ENCODE results near the gene HMGXB3.

The HMGXB3 gene

DNA sequence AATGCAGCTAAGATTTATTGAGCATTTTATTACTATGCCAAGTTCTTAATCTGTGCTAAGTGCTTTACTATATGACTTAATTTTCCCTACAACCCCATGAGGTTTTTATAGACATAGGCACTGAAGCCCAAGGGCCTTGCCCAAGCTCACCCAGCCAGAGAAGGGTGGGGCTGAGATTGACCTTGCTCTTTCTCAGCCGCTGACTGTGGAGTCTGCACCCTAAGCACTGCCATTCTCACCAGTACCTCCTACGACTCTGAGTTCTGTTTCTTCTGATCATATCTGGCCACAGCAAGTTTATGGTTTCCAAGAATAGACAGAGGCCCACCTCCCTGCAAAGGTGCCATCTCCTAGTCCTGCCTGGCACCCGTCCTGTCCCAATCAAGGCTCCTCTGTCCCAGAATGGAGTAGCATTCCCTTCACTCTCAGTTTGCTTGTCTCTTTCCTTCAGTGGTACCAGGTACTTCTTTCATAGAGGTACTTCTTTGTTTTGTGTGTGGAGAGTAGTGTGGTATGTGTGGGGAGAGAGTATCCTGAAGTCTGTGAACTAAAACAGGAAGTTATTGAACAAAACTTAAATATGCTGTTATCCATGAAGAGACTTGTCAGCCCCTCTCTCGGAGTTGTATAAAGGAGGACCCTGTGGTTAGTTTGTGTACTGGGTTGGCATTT is 43.3 kb downstream of the HMGXB3 start:
- H3K9me2 ChIP-seq (replicated peaks; ENCODE audit: insufficient read depth, low read length): no peaks in the 10 kb centered on the region
- peaks cover 29% of the 10 kb centered on the region for H3K36me3 ChIP-seq (ENCODE audit: low read length)
- no peak overlapping the region for H3K4me3 ChIP-seq (ENCODE audit: insufficient read depth, low read length, poor library complexity, severe bottlenecking)
- H3K27me3 ChIP-seq (ENCODE audit: low read length): no peaks in the 10 kb centered on the region
- H3K9me3 ChIP-seq (ENCODE audit: insufficient read depth, low read length): no peaks in the 10 kb centered on the region
- no peaks in the 10 kb centered on the region for H3K79me2 ChIP-seq (ENCODE audit: insufficient read depth, low read length)
- no peak overlapping the region for H3K9ac ChIP-seq (ENCODE audit: low read length)
- H4K20me1 ChIP-seq (ENCODE audit: low read depth, low read length): no peaks in the 10 kb centered on the region
- H3F3A ChIP-seq (ENCODE audit: insufficient read depth): no peaks in the 10 kb centered on the region
- H2AFZ ChIP-seq (ENCODE audit: low read depth, low read length, severe bottlenecking): no peak overlapping the region
- no peak overlapping the region for H3K4me2 ChIP-seq (ENCODE audit: low read depth, low read length, poor library complexity, severe bottlenecking)
- no peak for TF ChIP-seq EZH2phosphoT487 (conservative IDR thresholded peaks at IDR 0.05; ENCODE audit: low read length)
- TF ChIP-seq, protein P1, sequence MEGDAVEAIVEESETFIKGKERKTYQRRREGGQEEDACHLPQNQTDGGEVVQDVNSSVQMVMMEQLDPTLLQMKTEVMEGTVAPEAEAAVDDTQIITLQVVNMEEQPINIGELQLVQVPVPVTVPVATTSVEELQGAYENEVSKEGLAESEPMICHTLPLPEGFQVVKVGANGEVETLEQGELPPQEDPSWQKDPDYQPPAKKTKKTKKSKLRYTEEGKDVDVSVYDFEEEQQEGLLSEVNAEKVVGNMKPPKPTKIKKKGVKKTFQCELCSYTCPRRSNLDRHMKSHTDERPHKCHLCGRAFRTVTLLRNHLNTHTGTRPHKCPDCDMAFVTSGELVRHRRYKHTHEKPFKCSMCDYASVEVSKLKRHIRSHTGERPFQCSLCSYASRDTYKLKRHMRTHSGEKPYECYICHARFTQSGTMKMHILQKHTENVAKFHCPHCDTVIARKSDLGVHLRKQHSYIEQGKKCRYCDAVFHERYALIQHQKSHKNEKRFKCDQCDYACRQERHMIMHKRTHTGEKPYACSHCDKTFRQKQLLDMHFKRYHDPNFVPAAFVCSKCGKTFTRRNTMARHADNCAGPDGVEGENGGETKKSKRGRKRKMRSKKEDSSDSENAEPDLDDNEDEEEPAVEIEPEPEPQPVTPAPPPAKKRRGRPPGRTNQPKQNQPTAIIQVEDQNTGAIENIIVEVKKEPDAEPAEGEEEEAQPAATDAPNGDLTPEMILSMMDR (IDR thresholded peaks at IDR 0.05; ENCODE audit: insufficient read depth, low read length, poor library complexity, severe bottlenecking): no peak
- no peak overlapping the region for H3K27ac ChIP-seq (ENCODE audit: low read depth, low read length)

GRCh38 chr5:150044329-150044681 is 43.8 kb downstream of the HMGXB3 start:
- no peak for TF ChIP-seq EZH2phosphoT487 (conservative IDR thresholded peaks at IDR 0.05; ENCODE audit: low read length)
- TF ChIP-seq, protein P1 (IDR thresholded peaks at IDR 0.05; ENCODE audit: insufficient read depth, low read length, poor library complexity, severe bottlenecking): no peak
- no peaks in the 10 kb centered on the region for H3K79me2 ChIP-seq (ENCODE audit: insufficient read depth, low read length)
- no peak overlapping the region for H3K9ac ChIP-seq (ENCODE audit: low read length)
- no peak overlapping the region for H3K27ac ChIP-seq (ENCODE audit: low read depth, low read length)
- H3K4me2 ChIP-seq (ENCODE audit: low read depth, low read length, poor library complexity, severe bottlenecking): no peak overlapping the region
- no peaks in the 10 kb centered on the region for H3K27me3 ChIP-seq (ENCODE audit: low read length)
- H2AFZ ChIP-seq (ENCODE audit: low read depth, low read length, severe bottlenecking): no peak overlapping the region
- H3F3A ChIP-seq (ENCODE audit: insufficient read depth): no peaks in the 10 kb centered on the region
- H3K9me3 ChIP-seq (ENCODE audit: insufficient read depth, low read length): no peaks in the 10 kb centered on the region
- H3K4me3 ChIP-seq (ENCODE audit: insufficient read depth, low read length, poor library complexity, severe bottlenecking): no peak overlapping the region
- H4K20me1 ChIP-seq (ENCODE audit: low read depth, low read length): no peaks in the 10 kb centered on the region
- H3K9me2 ChIP-seq (replicated peaks; ENCODE audit: insufficient read depth, low read length): no peaks in the 10 kb centered on the region
- peaks cover 24% of the 10 kb centered on the region for H3K36me3 ChIP-seq (ENCODE audit: low read length)

DNA sequence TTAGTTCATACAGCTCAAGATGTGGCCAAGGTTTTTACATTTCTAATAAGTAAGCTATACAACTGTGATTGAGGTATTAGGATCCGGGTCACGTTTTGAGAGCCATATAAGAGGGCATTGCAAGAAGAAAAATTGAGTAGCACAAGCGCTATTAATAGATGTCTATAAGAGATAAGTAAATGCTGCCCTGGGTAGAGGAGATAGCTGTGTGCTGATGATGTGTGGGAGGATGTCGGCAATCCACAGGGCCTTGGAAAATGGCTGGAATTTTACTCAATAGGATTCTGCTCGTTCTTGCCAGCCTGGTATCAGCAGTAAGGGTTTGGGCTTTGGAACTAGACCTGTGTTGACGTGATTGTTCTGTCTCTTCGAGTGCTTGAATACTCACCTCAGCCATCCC is 44.2 kb downstream of the HMGXB3 start:
- Histone ChIP-seq H4K20me1 (ENCODE audit: low read depth, low read length) (no peaks in the 10 kb centered on the region), H3K4me2 (ENCODE audit: low read depth, low read length, poor library complexity, severe bottlenecking) (no peak overlapping the region), H3K27ac (ENCODE audit: low read depth, low read length) (no peak overlapping the region), H3K9ac (ENCODE audit: low read length) (no peak overlapping the region), H3K4me3 (ENCODE audit: insufficient read depth, low read length, poor library complexity, severe bottlenecking) (no peak overlapping the region), H3K27me3 (ENCODE audit: low read length) (no peaks in the 10 kb centered on the region), H3K79me2 (ENCODE audit: insufficient read depth, low read length) (no peaks in the 10 kb centered on the region), H3K36me3 (ENCODE audit: low read length) (peaks cover 20% of the 10 kb centered on the region), H2AFZ (ENCODE audit: low read depth, low read length, severe bottlenecking) (no peak overlapping the region), H3K9me3 (ENCODE audit: insufficient read depth, low read length) (no peaks in the 10 kb centered on the region), H3F3A (ENCODE audit: insufficient read depth) (no peaks in the 10 kb centered on the region), H3K9me2 (replicated peaks; ENCODE audit: insufficient read depth, low read length) (no peaks in the 10 kb centered on the region)
- TF ChIP-seq EZH2phosphoT487 (conservative IDR thresholded peaks at IDR 0.05; ENCODE audit: low read length): no peak
- TF ChIP-seq, protein P1 (IDR thresholded peaks at IDR 0.05; ENCODE audit: insufficient read depth, low read length, poor library complexity, severe bottlenecking): no peak
